Glutamatergic neuron (in vitro differentiated cells): ENCODE measurements around the gene CSE1L. TPM values are rescaled to one million over a fixed set of nuclear protein-coding genes. Genes with fewer than 3 reads are reported as not detected.

Source experiments
- DNase-seq: peaks from one replicate; pipeline ENCODE4 v3.0.0; 2022
- H3K27ac Mint-ChIP-seq: one replicate; pipeline ENCODE4 v1.8.0; 2020; ENCODE audit warnings: mild to moderate bottlenecking, mixed read lengths, inconsistent platforms; ENCODE audit not compliant: unreplicated experiment
- H3K27me3 Mint-ChIP-seq: one replicate; pipeline ENCODE4 v1.8.0; 2020; ENCODE audit warnings: mild to moderate bottlenecking, moderate library complexity, mixed read lengths, inconsistent platforms; ENCODE audit not compliant: unreplicated experiment
- H3K36me3 Mint-ChIP-seq: one replicate; pipeline ENCODE4 v1.8.0; 2020; ENCODE audit warnings: mild to moderate bottlenecking, mixed read lengths, inconsistent platforms; ENCODE audit not compliant: unreplicated experiment
- H3K4me1 Mint-ChIP-seq: one replicate; pipeline ENCODE4 v1.8.0; 2020; ENCODE audit warnings: mild to moderate bottlenecking, low read depth, mixed read lengths, inconsistent platforms; ENCODE audit not compliant: unreplicated experiment
- H3K4me3 Mint-ChIP-seq: one replicate; pipeline ENCODE4 v1.8.0; 2020; ENCODE audit warnings: mild to moderate bottlenecking, mixed read lengths, inconsistent platforms; ENCODE audit not compliant: unreplicated experiment
- H3K9me3 Mint-ChIP-seq: one replicate; pipeline ENCODE4 v1.8.0; 2020; ENCODE audit warnings: mild to moderate bottlenecking, moderate library complexity, mixed read lengths, inconsistent platforms; ENCODE audit not compliant: unreplicated experiment
- CTCF ChIP-seq: fragments of 200-600 bp; sonication (generic); IDR thresholded peaks from one replicate; pipeline ENCODE4 v1.5.0; 2021; ENCODE audit not compliant: partially characterized antibody, unreplicated experiment
- total RNA-seq: library from RNA; stranded (reverse); fragmentation: NEBNext Ultra II Directional; extraction: Animal tissue kit (Norgen Biotek cat#: 25700); gene quantifications from one replicate; pipeline ENCODE4 v1.2.1, GENCODE V29; 2021; ENCODE audit not compliant: unreplicated experiment

Gene CSE1L
- total RNA-seq, 1 donor from 2014 or later = 66.4 TPM

- Mint-ChIP-seq H3K9me3 (no peaks in the 10 kb centered on the region), H3K27ac (no peak overlapping the region), H3K4me3 (no peak overlapping the region), H3K36me3 (no peaks in the 10 kb centered on the region), H3K27me3 (peaks cover 1% of the 10 kb centered on the region), H3K4me1 (peaks cover 4% of the 10 kb centered on the region)
- no peak for DNase-seq
- no peak for TF ChIP-seq CTCF
These were observed 3.1 kb upstream of the CSE1L start for GRCh38 chr20:49043000-49043399.

GRCh38 chr20:49045440-49046086 is 549 bp upstream of the CSE1L start:
- DNase-seq = no peak
- Mint-ChIP-seq H3K27ac (peak overlapping the region; percentile 95), H3K4me1 (peaks cover 9% of the 10 kb centered on the region), H3K4me3 (peak overlapping the region; percentile 93), H3K36me3 (no peaks in the 10 kb centered on the region), H3K9me3 (no peaks in the 10 kb centered on the region), H3K27me3 (peaks cover 1% of the 10 kb centered on the region)
- no peak for TF ChIP-seq CTCF

- no peaks in the 10 kb centered on the region for H3K36me3 Mint-ChIP-seq
- H3K27me3 Mint-ChIP-seq = no peaks in the 10 kb centered on the region
- no peak for TF ChIP-seq CTCF
- no peak overlapping the region for H3K4me3 Mint-ChIP-seq
- H3K27ac Mint-ChIP-seq = no peak overlapping the region
- H3K4me1 Mint-ChIP-seq = peaks cover 18% of the 10 kb centered on the region
- no peak for DNase-seq
- no peaks in the 10 kb centered on the region for H3K9me3 Mint-ChIP-seq
These were observed 6.2 kb downstream of the CSE1L start for GRCh38 chr20:49052334-49052733.

- H3K9me3 Mint-ChIP-seq = no peaks in the 10 kb centered on the region
- H3K27ac Mint-ChIP-seq = no peak overlapping the region
- no peak overlapping the region for H3K4me3 Mint-ChIP-seq
- H3K36me3 Mint-ChIP-seq = no peaks in the 10 kb centered on the region
- H3K4me1 Mint-ChIP-seq = peaks cover 9% of the 10 kb centered on the region
- H3K27me3 Mint-ChIP-seq = no peaks in the 10 kb centered on the region
- no peak for TF ChIP-seq CTCF
- no peak for DNase-seq
These were observed 8.0 kb downstream of the CSE1L start for GRCh38 chr20:49054056-49054643.

- Mint-ChIP-seq H3K27ac (no peak overlapping the region), H3K4me3 (no peak overlapping the region), H3K4me1 (no peaks in the 10 kb centered on the region), H3K9me3 (no peaks in the 10 kb centered on the region), H3K27me3 (no peaks in the 10 kb centered on the region), H3K36me3 (no peaks in the 10 kb centered on the region)
- TF ChIP-seq CTCF = no peak
- DNase-seq = no peak
These were observed 17.2 kb downstream of the CSE1L start for GRCh38 chr20:49063279-49063678.
